ENCODE data around the gene TSPAN13. TPM values are rescaled to one million over a fixed set of nuclear protein-coding genes. Genes with fewer than 3 reads are reported as not detected.

TSPAN13 gene
- total RNA-seq, 1 donor from 2014 or later: 65.1 TPM

- no peaks in the 10 kb centered on the region for H3K9me3 Mint-ChIP-seq
- H3K27me3 Mint-ChIP-seq: no peaks in the 10 kb centered on the region
- H3K4me3 Mint-ChIP-seq: no peak overlapping the region
- peaks cover 4% of the 10 kb centered on the region for H3K4me1 Mint-ChIP-seq (ENCODE audit: unreplicated experiment)
- TF ChIP-seq, protein P1, sequence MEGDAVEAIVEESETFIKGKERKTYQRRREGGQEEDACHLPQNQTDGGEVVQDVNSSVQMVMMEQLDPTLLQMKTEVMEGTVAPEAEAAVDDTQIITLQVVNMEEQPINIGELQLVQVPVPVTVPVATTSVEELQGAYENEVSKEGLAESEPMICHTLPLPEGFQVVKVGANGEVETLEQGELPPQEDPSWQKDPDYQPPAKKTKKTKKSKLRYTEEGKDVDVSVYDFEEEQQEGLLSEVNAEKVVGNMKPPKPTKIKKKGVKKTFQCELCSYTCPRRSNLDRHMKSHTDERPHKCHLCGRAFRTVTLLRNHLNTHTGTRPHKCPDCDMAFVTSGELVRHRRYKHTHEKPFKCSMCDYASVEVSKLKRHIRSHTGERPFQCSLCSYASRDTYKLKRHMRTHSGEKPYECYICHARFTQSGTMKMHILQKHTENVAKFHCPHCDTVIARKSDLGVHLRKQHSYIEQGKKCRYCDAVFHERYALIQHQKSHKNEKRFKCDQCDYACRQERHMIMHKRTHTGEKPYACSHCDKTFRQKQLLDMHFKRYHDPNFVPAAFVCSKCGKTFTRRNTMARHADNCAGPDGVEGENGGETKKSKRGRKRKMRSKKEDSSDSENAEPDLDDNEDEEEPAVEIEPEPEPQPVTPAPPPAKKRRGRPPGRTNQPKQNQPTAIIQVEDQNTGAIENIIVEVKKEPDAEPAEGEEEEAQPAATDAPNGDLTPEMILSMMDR (conservative IDR thresholded peaks at IDR 0.05): no peak
- DNase-seq (ENCODE audit: extremely low spot score, unreplicated experiment): no peak
- no peak overlapping the region for H3K27ac Mint-ChIP-seq
- no peaks in the 10 kb centered on the region for H3K36me3 Mint-ChIP-seq
Observed at GRCh38 chr7:16794986-16795385, 41.4 kb downstream of the TSPAN13 start.

- DNase-seq (ENCODE audit: extremely low spot score, unreplicated experiment): no peak
- H3K4me1 Mint-ChIP-seq (ENCODE audit: unreplicated experiment): peaks cover 4% of the 10 kb centered on the region
- H3K27me3 Mint-ChIP-seq: no peaks in the 10 kb centered on the region
- H3K27ac Mint-ChIP-seq: no peak overlapping the region
- H3K4me3 Mint-ChIP-seq: peak overlapping the region; percentile 30
- H3K36me3 Mint-ChIP-seq: no peaks in the 10 kb centered on the region
- TF ChIP-seq, protein P1 (conservative IDR thresholded peaks at IDR 0.05): no peak
- H3K9me3 Mint-ChIP-seq: no peaks in the 10 kb centered on the region
Observed at GRCh38 chr7:16795624-16796023, 42.1 kb downstream of the TSPAN13 start.

DNA sequence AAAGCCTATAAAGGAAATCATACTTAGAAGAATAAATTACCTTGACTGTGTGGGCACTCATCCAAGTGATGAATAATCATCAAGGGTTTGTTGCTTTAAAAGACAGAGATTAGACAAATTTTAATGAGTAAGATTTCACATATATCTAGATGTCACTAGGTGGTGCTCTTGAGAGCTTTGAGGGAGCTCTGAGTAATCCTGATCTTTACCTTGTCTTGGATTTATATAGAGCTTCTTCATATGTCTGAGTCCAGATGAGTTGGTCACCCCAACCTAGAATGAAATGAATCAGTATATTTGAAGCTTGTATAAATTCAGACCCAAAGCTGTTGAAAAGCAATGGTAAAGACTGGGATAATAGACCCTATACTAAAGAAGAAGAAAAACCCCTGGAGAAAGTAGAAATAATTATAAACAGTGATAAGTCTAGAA is 47.6 kb downstream of the TSPAN13 start:
- H3K27me3 Mint-ChIP-seq: no peaks in the 10 kb centered on the region
- H3K4me3 Mint-ChIP-seq: peak overlapping the region; percentile 51
- TF ChIP-seq, protein P1 (conservative IDR thresholded peaks at IDR 0.05): peak; percentile 72
- H3K9me3 Mint-ChIP-seq: peaks cover 4% of the 10 kb centered on the region
- H3K4me1 Mint-ChIP-seq (ENCODE audit: unreplicated experiment): peaks cover 19% of the 10 kb centered on the region
- H3K36me3 Mint-ChIP-seq: peaks cover 4% of the 10 kb centered on the region
- DNase-seq (ENCODE audit: extremely low spot score, unreplicated experiment): no peak
- no peak overlapping the region for H3K27ac Mint-ChIP-seq

- DNase-seq (ENCODE audit: extremely low spot score, unreplicated experiment): no peak
- Mint-ChIP-seq H3K27ac (no peak overlapping the region), H3K9me3 (peaks cover 4% of the 10 kb centered on the region), H3K4me3 (peak overlapping the region; percentile 51), H3K27me3 (no peaks in the 10 kb centered on the region), H3K36me3 (peaks cover 4% of the 10 kb centered on the region), H3K4me1 (ENCODE audit: unreplicated experiment) (peaks cover 15% of the 10 kb centered on the region)
- TF ChIP-seq, protein P1 (conservative IDR thresholded peaks at IDR 0.05): no peak
Observed at GRCh38 chr7:16801579-16801978, 48.0 kb downstream of the TSPAN13 start.

GRCh38 chr7:16803125-16803524 is 49.6 kb downstream of the TSPAN13 start:
- Mint-ChIP-seq H3K4me1 (ENCODE audit: unreplicated experiment) (peaks cover 14% of the 10 kb centered on the region), H3K27ac (peak overlapping the region; percentile 32), H3K9me3 (peaks cover 4% of the 10 kb centered on the region), H3K4me3 (peak overlapping the region; percentile 42), H3K36me3 (peaks cover 4% of the 10 kb centered on the region), H3K27me3 (no peaks in the 10 kb centered on the region)
- TF ChIP-seq, protein P1 (conservative IDR thresholded peaks at IDR 0.05): no peak
- DNase-seq (ENCODE audit: extremely low spot score, unreplicated experiment): no peak

Data from type B pancreatic cell (in vitro differentiated cells).